ENCODE results near the gene PLEKHO2.

- TF ChIP-seq CTCF (IDR thresholded peaks at IDR 0.05 in 8 of 11, conservative IDR thresholded peaks at IDR 0.05 in 3 of 11): no peak
- TF ChIP-seq POLR2A (IDR thresholded peaks at IDR 0.05): no peak
- TF ChIP-seq POLR2AphosphoS5 (IDR thresholded peaks at IDR 0.05): peak in 2 of 3 donors; percentile 26 to 33
Observed at GRCh38 chr15:64843991-64844390, 2.3 kb downstream of the PLEKHO2 start.
